Thymus (tissue), 14 donors: ENCODE data around the gene SOX3. TPM values are rescaled to one million over a fixed set of nuclear protein-coding genes. Genes with fewer than 3 reads are reported as not detected.

Source experiments
- DNase-seq, 9 donors: peaks; one replicate each; pipeline ENCODE4 v3.0.0-alpha.2; 2013; ENCODE audit warnings: low spot score in 9 of 9, low read depth in 6 of 9, missing footprints in 1 of 9
- H3K27ac ChIP-seq, 2 donors: one replicate each; pipeline ENCODE4 v1.5.1; 2013; ENCODE audit warnings: control low read depth in 1 of 2, low read depth in 1 of 2, low read length in 1 of 2, mild to moderate bottlenecking in 1 of 2, moderate library complexity in 1 of 2
- H3K27me3 ChIP-seq, 2 donors: one replicate each; pipeline ENCODE4 v1.5.1; 2013; ENCODE audit warnings: low read length in 1 of 2; ENCODE audit not compliant: control insufficient read depth in 2 of 2, insufficient read depth in 1 of 2
- H3K36me3 ChIP-seq, 2 donors: one replicate each; pipeline ENCODE4 v1.5.1; 2013; ENCODE audit warnings: low read length in 1 of 2, mild to moderate bottlenecking in 1 of 2, moderate library complexity in 1 of 2; ENCODE audit not compliant: control insufficient read depth in 2 of 2, insufficient read depth in 2 of 2
- H3K4me1 ChIP-seq, 2 donors: one replicate each; pipeline ENCODE4 v1.5.1; 2013; ENCODE audit warnings: low read length in 2 of 2; ENCODE audit not compliant: control insufficient read depth in 2 of 2, insufficient read depth in 2 of 2
- H3K4me3 ChIP-seq, 2 donors: one replicate each; pipeline ENCODE4 v1.5.1; 2013; ENCODE audit warnings: low read length in 2 of 2, control low read depth in 1 of 2, mild to moderate bottlenecking in 1 of 2
- H3K9me3 ChIP-seq, 2 donors: one replicate each; pipeline ENCODE4 v1.5.1; 2013; ENCODE audit warnings: low read length in 1 of 2, mild to moderate bottlenecking in 1 of 2; ENCODE audit not compliant: control insufficient read depth in 2 of 2, insufficient read depth in 1 of 2
- WGBS: extraction: QIAGEN DNeasy Blood & Tissue Kit; methylation state at CpG from one replicate; pipeline ENCODE4 v1.1.7; 2013; 5-methylcytosine and 5-hydroxymethylcytosine counted together
- long read RNA-seq, 10 donors: transcript quantifications; one replicate each; lab custom pipeline, GENCODE V29; 2026
- polyA plus RNA-seq: library from polyadenylated mRNA; stranded (reverse); fragments of 200-250 nt; gene quantifications from one replicate; pipeline ENCODE4 v1.2.3, GENCODE V29; 2013
- total RNA-seq: library from RNA; stranded (reverse); fragments of 120-200 nt; gene quantifications from one replicate; pipeline ENCODE4 v1.2.4, GENCODE V29; 2013
- donor health status: healthy.

The SOX3 gene
- total RNA-seq (0.05 TPM), polyA plus RNA-seq (0.02 TPM)
- long read RNA-seq, donor 1, result 0 reads
- long read RNA-seq, donor 2, result 0 reads
- long read RNA-seq, donor 3, result 0 reads
- long read RNA-seq, donor 4, result 0 reads
- long read RNA-seq, donor 5, result 0 reads
- long read RNA-seq, donor 6, result 0 reads
- long read RNA-seq, donor 7, result 0 reads
- long read RNA-seq, donor 8, result 0 reads
- long read RNA-seq, donor 9, result 0 reads
- long read RNA-seq, donor 10, result 0 reads

DNA sequence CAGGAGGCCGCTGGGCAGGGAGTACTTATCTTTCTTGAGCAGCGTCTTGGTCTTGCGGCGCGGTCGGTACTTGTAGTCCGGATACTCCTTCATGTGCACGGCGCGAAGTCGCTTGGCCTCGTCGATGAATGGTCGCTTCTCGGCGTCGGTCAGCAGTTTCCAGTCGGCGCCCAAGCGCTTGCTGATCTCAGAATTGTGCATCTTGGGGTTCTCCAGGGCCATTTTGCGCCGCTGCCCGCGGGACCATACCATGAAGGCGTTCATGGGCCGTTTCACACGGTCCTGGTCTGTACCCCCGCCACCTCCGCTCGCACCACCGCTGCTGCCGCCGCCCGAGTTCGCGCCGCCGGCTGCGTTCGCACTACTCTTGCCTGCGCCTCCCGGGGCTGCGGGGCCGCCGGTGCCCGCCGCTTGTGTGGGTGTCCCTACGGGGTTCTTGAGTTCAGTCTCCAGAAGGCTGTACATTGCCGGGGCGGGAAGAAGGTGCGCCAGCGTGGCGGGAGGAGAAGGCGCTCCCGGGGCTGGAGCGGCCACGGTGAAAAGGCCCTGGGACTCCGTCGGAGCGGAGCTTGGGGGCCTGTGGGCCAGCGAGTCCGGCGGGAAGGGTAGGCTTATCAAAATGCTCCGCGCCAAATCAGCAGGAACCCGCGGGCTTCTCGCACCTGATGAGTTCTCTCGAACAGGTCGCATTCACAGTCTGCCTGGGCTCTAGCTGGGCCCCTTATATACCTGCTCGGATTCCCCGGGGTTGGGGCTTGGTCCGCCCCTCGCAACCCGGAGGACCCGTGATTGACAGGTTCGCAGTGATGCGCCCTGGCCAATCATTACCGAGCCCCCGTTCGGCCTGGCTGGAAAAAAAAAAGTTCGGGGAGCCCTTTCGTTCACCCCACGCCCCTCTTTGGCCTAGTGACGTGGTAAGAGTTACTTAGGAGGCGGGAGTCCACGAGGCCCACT, at the start of gene SOX3:
Gene SOX3 (minus strand): TSS at position 699 of the 954 bp plus-strand sequence. CDS start 9 bp downstream, at position 690.
- DNase-seq, result no peak
- H3K4me1 ChIP-seq, result no peaks in the 10 kb centered on the region
- H3K4me3 ChIP-seq, result no peak within 1 kb of the TSS
- H3K27me3 ChIP-seq, result peaks cover 45 to 91% of the 10 kb centered on the region in 2 donors
- 7% methylated on average over 87 of the region's 87 CpGs for WGBS
- no peak within 1 kb of the TSS for H3K27ac ChIP-seq
- peaks cover 0 to 17% of the 10 kb centered on the region in 2 donors for H3K9me3 ChIP-seq
- H3K36me3 ChIP-seq, result no peaks in the 10 kb centered on the region

- WGBS, result 90% methylated on average over 1 of the region's 1 CpG
- Histone ChIP-seq H3K9me3 (no peaks in the 10 kb centered on the region), H3K4me3 (no peak overlapping the region)
Measured at GRCh38 chrX:140548985-140549384, 44.1 kb upstream of the SOX3 start.

GRCh38 chrX:140526171-140526570, 21.3 kb upstream of the SOX3 start:
- no peaks in the 10 kb centered on the region for H3K4me1 ChIP-seq
- H3K27me3 ChIP-seq, result no peaks in the 10 kb centered on the region
- H3K27ac ChIP-seq, result no peak overlapping the region
- DNase-seq, result no peak
- no peak overlapping the region for H3K4me3 ChIP-seq
- no peaks in the 10 kb centered on the region for H3K9me3 ChIP-seq
- H3K36me3 ChIP-seq, result no peaks in the 10 kb centered on the region
- 69% methylated on average over 5 of the region's 5 CpGs for WGBS

More at GRCh38 chrX:140548985-140549384, 44.1 kb upstream of the SOX3 start:
- Histone ChIP-seq H3K36me3 (no peaks in the 10 kb centered on the region), H3K27ac (no peak overlapping the region), H3K27me3 (no peaks in the 10 kb centered on the region), H3K4me1 (no peaks in the 10 kb centered on the region)
- no peak for DNase-seq

DNA sequence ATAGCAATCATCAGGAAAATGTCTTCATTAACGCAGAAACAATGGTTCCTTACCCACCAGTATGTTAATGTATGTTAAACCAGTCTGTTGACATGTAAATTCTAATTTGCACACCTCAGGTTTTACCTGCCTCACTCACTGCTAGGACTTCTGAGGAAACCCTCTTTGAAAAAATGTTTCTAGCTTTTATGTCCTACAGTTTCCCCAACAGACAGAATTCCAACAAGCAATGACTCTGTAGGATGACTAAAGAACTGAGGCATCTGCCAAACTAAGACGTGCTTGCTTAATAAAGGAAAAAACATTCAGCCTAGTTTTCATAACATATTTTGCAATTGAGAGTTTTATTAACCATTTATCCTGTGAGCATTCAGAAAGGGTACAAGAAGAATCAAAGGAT, 20.6 kb upstream of the SOX3 start:
- Histone ChIP-seq H3K27me3 (no peaks in the 10 kb centered on the region), H3K4me1 (no peaks in the 10 kb centered on the region)

DNA sequence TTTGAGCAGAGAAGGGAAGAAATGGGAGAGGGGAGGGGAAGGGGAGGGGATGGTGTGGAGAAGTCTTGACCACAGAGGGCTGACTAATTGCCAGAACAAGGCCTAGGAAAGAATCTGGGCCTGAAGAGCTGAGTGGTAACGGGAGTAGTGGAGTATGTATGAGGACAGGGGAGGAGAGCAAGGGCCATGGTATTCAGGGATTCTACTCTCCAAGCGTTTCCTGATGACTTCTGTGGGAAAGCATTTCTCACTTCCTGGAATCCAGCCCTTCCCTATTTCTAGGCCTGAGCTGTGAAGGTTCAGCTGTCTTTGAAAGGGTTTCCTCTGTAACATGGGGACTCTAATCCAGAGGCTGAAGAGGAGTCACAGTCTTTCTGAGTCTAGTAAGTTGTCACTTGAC, 19.7 kb upstream of the SOX3 start:
- 59% methylated on average over 2 of the region's 2 CpGs for WGBS
- no peaks in the 10 kb centered on the region for H3K27me3 ChIP-seq

More for the DNA sequence above, 20.6 kb upstream of the SOX3 start:
- no peaks in the 10 kb centered on the region for H3K36me3 ChIP-seq
- no peak for DNase-seq
- H3K4me3 ChIP-seq, result no peak overlapping the region
- no peak overlapping the region for H3K27ac ChIP-seq
- 45% methylated on average over 2 of the region's 2 CpGs for WGBS
- no peaks in the 10 kb centered on the region for H3K9me3 ChIP-seq

GRCh38 chrX:140521393-140521792, 16.5 kb upstream of the SOX3 start:
- Histone ChIP-seq H3K4me1 (no peaks in the 10 kb centered on the region), H3K27me3 (no peaks in the 10 kb centered on the region), H3K36me3 (no peaks in the 10 kb centered on the region), H3K27ac (no peak overlapping the region), H3K4me3 (no peak overlapping the region), H3K9me3 (no peaks in the 10 kb centered on the region)
- no peak for DNase-seq
- 65% methylated on average over 5 of the region's 5 CpGs for WGBS

More for the DNA sequence above, 19.7 kb upstream of the SOX3 start:
- H3K27ac ChIP-seq, result no peak overlapping the region
- H3K4me1 ChIP-seq, result no peaks in the 10 kb centered on the region
- DNase-seq, result no peak
- H3K36me3 ChIP-seq, result no peaks in the 10 kb centered on the region
- H3K9me3 ChIP-seq, result no peaks in the 10 kb centered on the region
- no peak overlapping the region for H3K4me3 ChIP-seq

GRCh38 chrX:140514554-140514953, 9.7 kb upstream of the SOX3 start:
- Histone ChIP-seq H3K4me3 (no peak overlapping the region), H3K9me3 (peaks cover 0 to 1% of the 10 kb centered on the region in 2 donors), H3K4me1 (no peaks in the 10 kb centered on the region), H3K27me3 (peaks cover 12 to 27% of the 10 kb centered on the region in 2 donors), H3K27ac (no peak overlapping the region), H3K36me3 (no peaks in the 10 kb centered on the region)
- DNase-seq, result no peak
- 87% methylated on average over 1 of the region's 1 CpG for WGBS

DNA sequence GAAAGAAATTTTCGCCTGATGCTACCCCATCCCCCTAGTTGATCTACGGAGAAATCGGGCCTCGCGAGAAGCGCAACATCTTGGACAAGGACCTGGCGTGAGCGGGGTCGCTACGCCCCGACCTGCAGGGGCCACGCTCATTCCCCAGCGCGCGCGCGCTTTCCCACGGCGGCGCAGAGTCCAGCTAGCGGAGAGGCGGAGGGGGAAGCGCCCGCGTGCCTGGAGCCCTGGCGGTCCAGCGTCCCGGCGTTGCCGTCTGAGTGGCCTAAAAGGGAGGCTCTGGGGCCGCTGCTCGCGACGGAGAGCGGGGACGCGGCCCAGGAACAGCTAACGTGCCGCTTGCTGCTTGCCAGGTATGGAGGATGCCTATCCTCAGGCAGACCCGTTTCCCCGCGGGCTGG, 6.0 kb upstream of the SOX3 start:
- Histone ChIP-seq H3K27ac (no peak overlapping the region), H3K4me1 (no peaks in the 10 kb centered on the region), H3K27me3 (peaks cover 30 to 63% of the 10 kb centered on the region in 2 donors), H3K9me3 (peaks cover 1 to 6% of the 10 kb centered on the region in 2 donors), H3K4me3 (no peak overlapping the region), H3K36me3 (no peaks in the 10 kb centered on the region)
- WGBS, result 12% methylated on average over 42 of the region's 42 CpGs
- no peak for DNase-seq

GRCh38 chrX:140510306-140510676, 5.4 kb upstream of the SOX3 start:
- Histone ChIP-seq H3K4me3 (no peak overlapping the region), H3K27ac (no peak overlapping the region), H3K36me3 (no peaks in the 10 kb centered on the region), H3K9me3 (peaks cover 1 to 6% of the 10 kb centered on the region in 2 donors), H3K4me1 (no peaks in the 10 kb centered on the region), H3K27me3 (peaks cover 35 to 69% of the 10 kb centered on the region in 2 donors)
- WGBS, result 6% methylated on average over 12 of the region's 12 CpGs
- no peak for DNase-seq
